SIG-M5 treated with dmso at 0.1 percent for 504 hours (cell line): Measurements from ENCODE around the gene HTR4.
"Not testable (repeated sequence)": the region's sequence is repeated elsewhere in the genome, so short reads cannot be mapped to it uniquely, and the experiment has no call there.

ENCODE experiments used
- DNase-seq: peaks from one replicate; lab custom pipeline; 2025; ENCODE audit not compliant: unreplicated experiment; lab: John Stamatoyannopoulos, UW

Gene HTR4

GRCh38 chr5:148540647-148541046 is 113.7 kb downstream of the HTR4 start:
- DNase-seq = no peak

- DNase-seq = no peak
Observed at GRCh38 chr5:148539851-148540250, 114.5 kb downstream of the HTR4 start.

- no peak for DNase-seq
Observed at GRCh38 chr5:148535190-148535589, 119.1 kb downstream of the HTR4 start.

GRCh38 chr5:148532969-148533670 is 121.2 kb downstream of the HTR4 start:
- DNase-seq = no peak

GRCh38 chr5:148529450-148529849 is 124.9 kb downstream of the HTR4 start:
- DNase-seq = not testable (repeated sequence)

- DNase-seq = no peak
Observed at GRCh38 chr5:148524721-148525120, 129.6 kb downstream of the HTR4 start.

- no peak for DNase-seq
Observed at GRCh38 chr5:148523139-148523538, 131.2 kb downstream of the HTR4 start.

- DNase-seq = no peak
Observed at GRCh38 chr5:148515460-148515859, 138.9 kb downstream of the HTR4 start.

GRCh38 chr5:148514344-148514743 is 140.0 kb downstream of the HTR4 start:
- DNase-seq = no peak

- DNase-seq = no peak
Observed at GRCh38 chr5:148512498-148512897, 141.8 kb downstream of the HTR4 start.

GRCh38 chr5:148511810-148512347 is 142.4 kb downstream of the HTR4 start:
- DNase-seq = no peak

- DNase-seq = no peak
Observed at GRCh38 chr5:148509893-148510292, 144.4 kb downstream of the HTR4 start.

GRCh38 chr5:148507648-148508047 is 146.7 kb downstream of the HTR4 start:
- no peak for DNase-seq

- no peak for DNase-seq
Observed at GRCh38 chr5:148499452-148499851, 154.9 kb downstream of the HTR4 start.

GRCh38 chr5:148497757-148498156 is 156.6 kb downstream of the HTR4 start:
- no peak for DNase-seq

- no peak for DNase-seq
Observed at GRCh38 chr5:148492351-148492750, 162.0 kb downstream of the HTR4 start.

- DNase-seq = no peak
Observed at GRCh38 chr5:148491793-148492184, 162.5 kb downstream of the HTR4 start.

- no peak for DNase-seq
Observed at GRCh38 chr5:148491015-148491792, 163.1 kb downstream of the HTR4 start.

GRCh38 chr5:148488757-148489156 is 165.6 kb downstream of the HTR4 start:
- no peak for DNase-seq

- no peak for DNase-seq
Observed at GRCh38 chr5:148486456-148486855, 167.9 kb downstream of the HTR4 start.

GRCh38 chr5:148484651-148485050 is 169.7 kb downstream of the HTR4 start:
- DNase-seq = no peak

- DNase-seq = no peak
Observed at GRCh38 chr5:148483750-148484149, 170.6 kb downstream of the HTR4 start.
